CD4-positive, alpha-beta T cell (primary cell): ENCODE data around the gene ARHGEF28. TPM values are rescaled to one million over a fixed set of nuclear protein-coding genes. Genes with fewer than 3 reads are reported as not detected.

Source experiments
- ATAC-seq: fragments of 200-7000 bp; cut with Tn5 transposase; one replicate; pipeline ENCODE4 v1.10.0; 2022; ENCODE audit warnings: mild to moderate bottlenecking; ENCODE audit not compliant: poor library complexity
- CTCF ChIA-PET: fragments of 350-600 bp; sonication (Branson Sonifier 250); formaldehyde crosslinking; loops from one replicate; lab custom pipeline; 2021; ENCODE audit warnings: antibody characterized with exemption, inconsistent platforms; lab: Charles Lee
- POLR2A ChIA-PET: fragments of 350-600 bp; sonication (Branson Sonifier 250); formaldehyde crosslinking; loops from one replicate; lab custom pipeline; 2021; ENCODE audit warnings: antibody characterized with exemption, inconsistent platforms; lab: Charles Lee
- DNase-seq, 14 experiments: peaks; one replicate each; pipeline ENCODE4 v3.0.0-alpha.2; 2013 to 2020; ENCODE audit warnings: mixed read lengths in 2 of 14
- H3K27ac ChIP-seq, 2 donors: one replicate each; pipeline versions ENCODE4 v1.5.1 to v1.7.0; 2013; ENCODE audit warnings: low read length in 2 of 2, low read depth in 1 of 2, mild to moderate bottlenecking in 1 of 2
- H3K27me3 ChIP-seq, 2 experiments: 1 replicate in 1 of 2; 2 replicates in 1 of 2; pipeline versions ENCODE4 v1.6.1 to v1.7.0; 2013; ENCODE audit warnings: low read length in 2 of 2, control low read depth in 1 of 2, mild to moderate bottlenecking in 1 of 2, moderate library complexity in 1 of 2; ENCODE audit not compliant: insufficient read depth in 2 of 2, control insufficient read depth in 1 of 2
- H3K36me3 ChIP-seq: one replicate; pipeline ENCODE4 v1.6.1; 2013; ENCODE audit warnings: low read length, control low read depth; ENCODE audit not compliant: insufficient read depth
- H3K4me1 ChIP-seq: one replicate; pipeline ENCODE4 v1.6.1; 2013; ENCODE audit warnings: low read length, control low read depth; ENCODE audit not compliant: insufficient read depth
- H3K4me3 ChIP-seq: one replicate; pipeline ENCODE4 v1.5.1; 2013; ENCODE audit warnings: mild to moderate bottlenecking, low read length, moderate library complexity
- H3K9me3 ChIP-seq, 2 experiments: 1 replicate in 1 of 2; 2 replicates in 1 of 2; pipeline versions ENCODE4 v1.6.1 to v1.7.0; 2013; ENCODE audit warnings: low read length in 2 of 2, mild to moderate bottlenecking in 2 of 2, control low read depth in 1 of 2, moderate library complexity in 1 of 2; ENCODE audit not compliant: control insufficient read depth in 1 of 2, insufficient read depth in 1 of 2
- H3K27ac Mint-ChIP-seq: one replicate; pipeline ENCODE4 v1.8.0; 2020; ENCODE audit warnings: mixed read lengths
- H3K27me3 Mint-ChIP-seq: one replicate; pipeline ENCODE4 v1.8.0; 2021; ENCODE audit warnings: mixed read lengths
- H3K36me3 Mint-ChIP-seq: one replicate; pipeline ENCODE4 v1.8.0; 2021; ENCODE audit warnings: low read depth, mixed read lengths
- H3K4me1 Mint-ChIP-seq: one replicate; pipeline ENCODE4 v1.8.0; 2021; ENCODE audit warnings: low read depth, mixed read lengths
- H3K4me3 Mint-ChIP-seq: one replicate; pipeline ENCODE4 v1.8.0; 2020; ENCODE audit warnings: mild to moderate bottlenecking, mixed read lengths
- H3K9me3 Mint-ChIP-seq: one replicate; pipeline ENCODE4 v1.8.0; 2020; ENCODE audit warnings: mixed read lengths
- intact Hi-C, 2 experiments: fragments of 100-400 bp; cut with DNase I in 1 of 2; cut with micrococcal nuclease in 1 of 2; formaldehyde crosslinking; loops; one replicate each; pipeline versions ENCODE4 v1.15.1 to v1.9.0; 2023 to 2025; cut with DNase I, micrococcal nuclease
- total RNA-seq, 174 experiments: library from RNA in 2 of 174; stranded (reverse) in 2 of 174; gene quantifications; one replicate each; pipeline ENCODE4 v1.2.3 and lab custom pipeline; 2021 to 2026
- TF ChIP-seq, protein P1 (sequence below): fragments of 200-600 bp; IDR thresholded peaks from one replicate; pipeline ENCODE4 v1.8.0; 2022; ENCODE audit warnings: antibody characterized with exemption, mild to moderate bottlenecking

Gene ARHGEF28
- total RNA-seq, 2 experiments from 2014 or later = not detected

- Mint-ChIP-seq H3K36me3 (no peaks in the 10 kb centered on the region), H3K27ac (no peak overlapping the region), H3K27me3 (peaks cover 9% of the 10 kb centered on the region), H3K9me3 (no peaks in the 10 kb centered on the region), H3K4me3 (no peak overlapping the region), H3K4me1 (no peaks in the 10 kb centered on the region)
- Histone ChIP-seq H3K4me1 (no peaks in the 10 kb centered on the region), H3K9me3 (no peaks in the 10 kb centered on the region), H3K27ac (no peak overlapping the region), H3K4me3 (no peak overlapping the region), H3K36me3 (no peaks in the 10 kb centered on the region), H3K27me3 (peaks cover 0 to 7% of the 10 kb centered on the region in 2 experiments)
- ATAC-seq (no peak), DNase-seq (no peak)
- intact Hi-C loops = no loop called here
- POLR2A ChIA-PET = no interaction called here
- CTCF ChIA-PET = no interaction called here
- TF ChIP-seq, protein P1, sequence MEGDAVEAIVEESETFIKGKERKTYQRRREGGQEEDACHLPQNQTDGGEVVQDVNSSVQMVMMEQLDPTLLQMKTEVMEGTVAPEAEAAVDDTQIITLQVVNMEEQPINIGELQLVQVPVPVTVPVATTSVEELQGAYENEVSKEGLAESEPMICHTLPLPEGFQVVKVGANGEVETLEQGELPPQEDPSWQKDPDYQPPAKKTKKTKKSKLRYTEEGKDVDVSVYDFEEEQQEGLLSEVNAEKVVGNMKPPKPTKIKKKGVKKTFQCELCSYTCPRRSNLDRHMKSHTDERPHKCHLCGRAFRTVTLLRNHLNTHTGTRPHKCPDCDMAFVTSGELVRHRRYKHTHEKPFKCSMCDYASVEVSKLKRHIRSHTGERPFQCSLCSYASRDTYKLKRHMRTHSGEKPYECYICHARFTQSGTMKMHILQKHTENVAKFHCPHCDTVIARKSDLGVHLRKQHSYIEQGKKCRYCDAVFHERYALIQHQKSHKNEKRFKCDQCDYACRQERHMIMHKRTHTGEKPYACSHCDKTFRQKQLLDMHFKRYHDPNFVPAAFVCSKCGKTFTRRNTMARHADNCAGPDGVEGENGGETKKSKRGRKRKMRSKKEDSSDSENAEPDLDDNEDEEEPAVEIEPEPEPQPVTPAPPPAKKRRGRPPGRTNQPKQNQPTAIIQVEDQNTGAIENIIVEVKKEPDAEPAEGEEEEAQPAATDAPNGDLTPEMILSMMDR = no peak
Observed at GRCh38 chr5:73636408-73636807, 10.4 kb downstream of the ARHGEF28 start.

DNA sequence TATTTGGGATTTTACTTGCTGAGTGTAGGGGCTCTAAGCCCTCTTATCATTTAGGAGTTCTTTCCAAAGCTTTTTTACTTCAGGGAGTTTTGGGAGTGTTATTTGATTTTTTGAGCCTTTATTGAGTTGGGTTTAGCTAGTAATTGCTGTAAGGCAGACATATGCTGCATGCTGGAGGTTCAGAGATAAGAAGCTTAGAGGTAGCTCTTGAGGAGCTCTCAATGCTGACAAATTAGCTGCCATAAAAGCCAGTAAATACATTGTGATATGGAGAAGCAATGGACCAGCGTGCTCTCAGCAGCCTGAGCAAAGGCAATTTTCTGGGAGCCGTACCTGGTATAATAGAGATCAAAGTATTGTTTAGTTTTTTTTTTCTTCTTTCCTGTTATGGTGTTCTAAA is 11.6 kb downstream of the ARHGEF28 start:
- CTCF ChIA-PET = no interaction called here

DNA sequence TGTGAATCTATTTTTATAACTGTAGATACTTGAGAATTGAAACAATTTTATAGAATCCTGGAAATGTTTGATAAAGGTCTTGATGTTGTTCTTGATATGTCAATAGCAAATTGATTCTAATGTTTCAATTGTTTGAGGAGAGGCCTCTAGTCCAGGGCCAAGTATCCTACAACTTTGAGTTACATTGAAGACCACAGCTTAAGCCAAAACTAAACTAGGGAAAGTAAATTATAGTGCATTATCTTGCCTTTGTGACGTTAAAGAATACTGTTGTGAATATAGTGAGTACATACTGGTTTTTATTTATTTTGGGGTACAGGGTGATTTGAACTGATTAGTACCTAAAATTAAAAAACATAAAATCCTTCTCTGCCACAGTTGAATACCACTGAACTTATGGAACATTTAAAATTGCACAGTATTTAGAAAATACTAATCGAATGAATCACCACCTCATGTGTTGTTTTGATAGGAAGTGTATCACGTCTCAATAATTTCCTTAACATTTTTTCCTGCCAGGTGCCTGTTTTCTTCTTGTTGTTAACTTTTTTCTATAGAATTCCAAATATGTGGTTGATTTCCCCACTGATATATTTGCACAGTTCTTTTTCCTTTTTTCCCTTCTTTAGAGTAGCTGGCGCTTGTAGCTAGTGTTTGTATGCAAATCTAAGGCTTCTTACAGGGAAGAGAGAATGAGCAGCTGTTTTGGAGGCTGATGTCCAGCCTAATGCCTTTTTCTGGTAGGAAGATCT is 12.5 kb downstream of the ARHGEF28 start:
- POLR2A ChIA-PET = no interaction called here
- TF ChIP-seq, protein P1 = no peak
- peaks cover 12% of the 10 kb centered on the region for H3K27me3 Mint-ChIP-seq

More for the DNA sequence above, 11.6 kb downstream of the ARHGEF28 start:
- TF ChIP-seq, protein P1 = no peak
- H3K27me3 ChIP-seq = peaks cover 2 to 7% of the 10 kb centered on the region in 2 experiments
- H3K36me3 ChIP-seq = no peaks in the 10 kb centered on the region
- Mint-ChIP-seq H3K36me3 (no peaks in the 10 kb centered on the region), H3K27ac (no peak overlapping the region), H3K27me3 (peaks cover 12% of the 10 kb centered on the region), H3K4me3 (no peak overlapping the region), H3K9me3 (no peaks in the 10 kb centered on the region), H3K4me1 (no peaks in the 10 kb centered on the region)
- intact Hi-C loops = no loop called here
- no peaks in the 10 kb centered on the region for H3K4me1 ChIP-seq
- no peak for DNase-seq
- no peak for ATAC-seq
- H3K27ac ChIP-seq = no peak overlapping the region
- POLR2A ChIA-PET = no interaction called here
- H3K9me3 ChIP-seq = no peaks in the 10 kb centered on the region
- no peak overlapping the region for H3K4me3 ChIP-seq

More for the DNA sequence above, 12.5 kb downstream of the ARHGEF28 start:
- no peak overlapping the region for H3K27ac Mint-ChIP-seq
- Histone ChIP-seq H3K36me3 (no peaks in the 10 kb centered on the region), H3K4me1 (no peaks in the 10 kb centered on the region), H3K27ac (no peak overlapping the region), H3K27me3 (peaks cover 2 to 7% of the 10 kb centered on the region in 2 experiments), H3K4me3 (no peak overlapping the region), H3K9me3 (no peaks in the 10 kb centered on the region)
- no peaks in the 10 kb centered on the region for H3K4me1 Mint-ChIP-seq
- intact Hi-C loops = no loop called here
- H3K4me3 Mint-ChIP-seq = no peak overlapping the region
- no peaks in the 10 kb centered on the region for H3K9me3 Mint-ChIP-seq
- CTCF ChIA-PET = no interaction called here
- no peak for DNase-seq
- no peak for ATAC-seq
- no peaks in the 10 kb centered on the region for H3K36me3 Mint-ChIP-seq
